Jurkat, Clone E6-1 (cell line): ENCODE results near the gene CIZ1.

ENCODE experiments used
- DNase-seq: peaks from one replicate; pipeline ENCODE4 v3.0.0-alpha.2; 2011; ENCODE audit warnings: low read depth, low spot score
- H3K4me3 ChIP-seq: 2 replicates; pipeline ENCODE4 v1.5.1; 2011; ENCODE audit warnings: mild to moderate bottlenecking, low read length, control low read depth, moderate library complexity

CIZ1 gene

DNA sequence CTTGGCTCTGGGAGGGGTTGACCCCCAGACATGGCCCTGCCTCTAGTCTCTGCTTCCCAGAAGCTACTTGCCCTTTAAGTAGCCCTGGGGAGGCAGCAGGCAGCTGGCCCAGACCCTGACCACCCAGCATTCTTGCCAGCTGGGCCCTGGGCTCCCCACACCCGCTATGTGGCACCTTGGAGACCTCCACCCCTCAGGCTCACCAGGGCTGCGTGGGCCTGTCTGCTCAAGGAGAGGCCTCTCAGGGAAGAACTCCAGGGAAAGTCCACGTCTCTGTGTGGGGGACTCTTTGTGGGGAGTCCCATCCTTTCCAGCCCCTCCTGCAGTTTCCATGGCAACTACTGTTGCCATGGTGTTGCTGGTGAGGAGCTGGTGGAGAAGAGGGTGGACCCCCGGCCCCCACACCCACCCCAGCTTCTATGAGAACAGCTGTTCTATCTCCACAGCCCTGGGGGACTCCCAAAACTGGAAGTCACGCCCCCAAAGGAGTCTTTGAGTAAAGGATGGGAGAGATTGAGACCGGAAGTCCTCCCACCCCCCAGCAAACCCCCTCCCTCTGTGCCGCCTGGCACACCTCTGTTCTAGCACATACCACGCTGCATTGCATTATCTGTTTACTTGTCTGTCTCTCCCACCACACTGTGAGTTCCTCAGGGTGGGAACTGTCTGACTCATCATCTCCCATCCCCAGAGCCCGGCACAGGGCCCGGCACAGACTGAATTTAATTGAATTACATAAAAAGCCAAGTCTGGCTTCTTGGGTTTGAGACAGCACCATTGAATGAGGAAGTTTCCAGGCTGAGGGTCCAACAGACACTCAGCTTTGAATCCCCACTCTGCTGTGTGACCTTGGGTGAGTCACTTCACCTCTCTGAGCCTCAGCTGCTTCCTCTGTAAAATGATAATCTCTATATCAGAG lies 24.4 kb upstream of the CIZ1 start:
- no peak for DNase-seq
- no peak overlapping the region for H3K4me3 ChIP-seq

DNA sequence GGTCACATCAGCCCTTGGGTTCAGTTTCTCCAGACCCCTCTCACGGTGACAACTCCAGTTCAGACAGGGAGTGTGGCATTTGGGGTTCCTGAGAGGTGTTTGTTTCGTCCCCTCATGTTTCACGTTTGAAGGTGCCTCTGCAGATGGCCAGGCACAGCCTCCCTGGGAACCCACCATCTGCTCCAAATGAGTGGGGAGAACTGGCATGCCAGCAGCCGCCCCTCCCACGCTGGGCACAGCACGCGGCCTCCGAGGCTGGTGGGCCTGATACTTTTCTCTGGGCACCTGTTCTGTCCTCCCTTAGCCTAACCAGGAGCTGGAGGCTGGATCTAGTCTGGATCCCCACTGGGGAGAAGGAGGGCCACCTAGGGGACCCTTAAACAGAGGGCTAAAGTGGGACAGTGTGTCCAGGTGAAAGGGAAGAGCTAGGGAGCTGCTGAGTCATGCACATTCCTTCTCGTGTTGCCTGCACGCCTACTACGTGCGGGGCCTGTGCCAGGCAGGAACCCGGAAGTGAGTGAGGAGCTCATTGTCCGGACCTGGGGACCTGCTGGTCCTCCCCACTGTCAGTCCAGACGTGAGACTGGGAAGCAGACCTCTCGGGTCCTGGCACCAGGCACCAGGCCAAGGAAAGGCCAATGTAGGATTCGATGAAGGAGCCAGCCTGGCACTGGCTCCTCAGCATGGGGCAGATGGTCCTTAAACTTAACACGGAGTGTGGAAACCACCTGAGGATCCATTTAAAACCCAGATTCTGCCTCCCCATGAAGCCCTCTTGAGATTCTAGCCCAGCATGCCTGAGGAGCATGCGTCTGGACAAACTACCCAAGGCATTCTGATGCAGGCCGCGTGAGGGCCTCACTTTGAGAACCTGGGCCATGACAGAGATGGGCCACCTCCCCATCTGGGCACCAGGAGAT lies 23.5 kb upstream of the CIZ1 start:
- no peak for DNase-seq
- H3K4me3 ChIP-seq: no peak overlapping the region

DNA sequence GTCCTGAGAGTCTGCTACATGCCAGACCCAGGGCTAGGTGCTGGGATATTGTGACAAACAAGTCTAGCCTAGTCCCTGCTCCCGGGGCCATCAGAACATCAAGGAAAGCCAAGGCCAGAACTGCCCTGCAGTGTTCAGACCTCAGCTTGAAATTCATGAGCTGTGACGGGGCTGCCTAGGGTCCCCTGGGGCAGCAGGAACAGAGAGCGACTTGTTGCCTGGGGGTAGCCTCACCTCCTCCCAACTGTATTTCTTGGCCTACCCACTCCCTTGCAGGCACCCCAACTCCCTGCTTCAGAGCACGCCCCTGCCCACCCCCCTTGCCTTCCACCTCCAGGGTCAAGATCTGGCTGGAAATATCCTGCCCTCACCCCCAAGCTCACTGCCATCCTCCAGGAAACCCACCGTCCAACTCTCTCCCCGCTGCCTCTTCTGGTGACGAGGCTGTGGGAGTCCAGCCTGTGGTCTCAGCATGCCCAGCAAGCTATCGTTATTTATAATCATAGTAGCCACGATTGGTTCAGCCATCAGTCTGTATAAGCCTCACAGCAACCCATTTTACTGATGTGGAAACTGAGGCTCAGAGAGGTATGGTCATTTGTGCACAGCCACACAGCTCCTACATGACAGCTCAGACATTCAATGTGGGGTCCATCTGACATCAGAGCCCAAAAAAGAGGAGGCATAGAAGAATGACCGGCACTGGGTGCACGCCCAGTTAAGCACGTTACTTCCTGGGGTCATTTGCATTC lies 22.6 kb upstream of the CIZ1 start:
- no peak for DNase-seq
- no peak overlapping the region for H3K4me3 ChIP-seq

DNA sequence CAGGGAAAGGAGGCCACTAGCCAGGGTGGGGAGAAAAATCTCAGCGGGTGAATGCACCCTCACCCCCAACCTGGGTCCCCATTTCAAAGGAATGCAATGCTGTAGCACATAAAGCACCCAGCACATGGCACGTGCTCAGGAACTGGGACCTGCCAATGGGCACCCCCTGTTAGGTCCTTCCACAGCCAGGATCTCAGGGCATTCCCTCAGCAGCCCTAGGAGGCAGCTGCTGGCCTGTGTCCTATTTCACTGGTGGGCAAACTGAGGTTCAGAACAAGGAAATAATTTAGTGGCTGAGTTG lies 20.6 kb upstream of the CIZ1 start:
- no peak overlapping the region for H3K4me3 ChIP-seq
- DNase-seq: no peak

DNA sequence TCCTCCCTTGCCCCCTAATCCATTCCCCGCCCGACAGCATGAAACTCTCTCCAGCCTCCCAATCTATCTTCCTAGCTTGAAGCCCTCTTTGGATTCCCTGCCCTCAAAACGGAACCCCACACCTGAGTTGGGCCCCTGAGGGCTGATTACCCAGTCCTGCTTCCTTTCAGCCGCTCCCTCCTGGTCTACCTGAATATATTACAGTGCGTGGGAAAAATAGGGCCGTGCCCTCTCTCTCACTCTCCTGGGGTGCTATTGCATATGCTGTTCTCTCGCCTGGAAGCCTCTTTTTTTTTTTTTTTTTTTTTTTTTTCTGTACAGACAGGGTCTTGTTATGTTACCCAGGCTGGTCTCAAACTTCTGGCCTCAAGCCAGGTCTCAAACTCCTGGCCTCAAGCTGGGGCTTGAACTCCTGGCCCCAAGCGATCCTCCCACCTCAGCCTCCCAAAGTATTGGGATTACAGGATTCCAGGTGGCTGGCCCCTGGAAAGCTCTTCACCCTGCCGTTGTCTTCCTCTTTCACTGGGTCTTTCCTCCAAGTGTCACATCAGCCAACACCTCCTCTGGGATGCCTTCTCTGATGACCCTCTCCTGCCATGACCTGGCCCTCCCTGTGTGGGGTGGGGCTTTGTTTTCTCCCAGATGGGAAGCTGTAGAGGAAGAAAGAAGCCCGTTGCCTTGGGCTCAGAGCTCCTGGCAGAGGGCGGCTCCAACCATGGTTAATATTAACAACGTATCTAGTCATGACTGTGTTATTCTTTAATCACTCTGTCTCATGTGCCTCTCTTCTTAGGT lies 20.0 kb upstream of the CIZ1 start:
- DNase-seq: no peak
- no peak overlapping the region for H3K4me3 ChIP-seq

DNA sequence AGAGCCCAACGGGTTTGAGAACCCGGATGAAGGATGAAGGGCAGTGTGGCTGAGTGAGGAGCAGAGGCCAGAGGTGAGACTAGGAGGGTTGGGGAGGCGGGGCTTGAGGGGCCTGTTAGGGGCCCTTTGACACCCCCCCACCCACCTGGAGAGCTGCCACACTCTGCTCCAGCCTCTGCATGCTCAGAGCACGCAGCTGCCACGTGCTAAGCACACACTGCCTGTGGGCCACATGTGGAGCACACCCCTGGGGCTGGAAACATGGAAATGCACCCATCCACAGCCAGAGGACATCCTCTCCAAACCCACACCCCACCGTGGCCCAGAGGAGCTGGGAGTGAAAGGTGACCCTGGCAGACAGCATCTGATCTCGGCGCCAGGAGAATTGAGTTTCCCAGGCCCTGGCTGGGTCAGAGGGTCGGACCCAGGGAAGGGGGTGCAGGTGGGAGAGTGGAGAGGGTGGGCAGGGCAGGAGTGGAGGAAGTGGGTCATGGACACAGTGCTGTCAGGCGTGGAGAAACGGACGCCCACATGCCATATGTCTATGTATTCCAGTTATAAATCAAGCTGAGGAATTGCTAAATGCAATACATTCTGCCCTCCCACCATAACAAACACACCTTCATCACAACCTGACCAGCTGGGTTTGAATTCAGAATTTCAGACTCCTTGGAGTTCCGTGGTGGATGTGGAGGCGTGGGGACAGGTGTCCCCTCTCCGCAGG lies 17.7 kb upstream of the CIZ1 start:
- H3K4me3 ChIP-seq: no peak overlapping the region
- DNase-seq: no peak

DNA sequence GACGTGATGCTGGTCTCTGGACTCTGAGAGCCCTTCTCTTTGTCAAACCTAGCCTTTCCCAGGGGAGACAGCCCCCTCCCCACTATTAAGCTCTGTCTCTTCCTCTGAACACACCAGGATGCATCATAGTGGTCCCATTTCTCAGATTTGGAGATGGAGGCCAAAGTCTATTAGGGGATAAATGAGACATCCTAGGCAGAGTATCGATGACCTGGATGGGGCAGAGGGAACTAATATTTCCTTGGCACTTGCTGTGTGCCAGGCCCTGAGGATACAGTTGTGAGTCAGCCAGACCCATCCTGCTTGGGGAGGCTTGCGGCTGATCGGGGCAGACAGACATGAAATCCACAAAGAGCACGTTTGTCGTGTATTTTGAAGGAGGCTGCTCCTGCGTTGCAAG lies 17.0 kb upstream of the CIZ1 start:
- H3K4me3 ChIP-seq: no peak overlapping the region
- no peak for DNase-seq

DNA sequence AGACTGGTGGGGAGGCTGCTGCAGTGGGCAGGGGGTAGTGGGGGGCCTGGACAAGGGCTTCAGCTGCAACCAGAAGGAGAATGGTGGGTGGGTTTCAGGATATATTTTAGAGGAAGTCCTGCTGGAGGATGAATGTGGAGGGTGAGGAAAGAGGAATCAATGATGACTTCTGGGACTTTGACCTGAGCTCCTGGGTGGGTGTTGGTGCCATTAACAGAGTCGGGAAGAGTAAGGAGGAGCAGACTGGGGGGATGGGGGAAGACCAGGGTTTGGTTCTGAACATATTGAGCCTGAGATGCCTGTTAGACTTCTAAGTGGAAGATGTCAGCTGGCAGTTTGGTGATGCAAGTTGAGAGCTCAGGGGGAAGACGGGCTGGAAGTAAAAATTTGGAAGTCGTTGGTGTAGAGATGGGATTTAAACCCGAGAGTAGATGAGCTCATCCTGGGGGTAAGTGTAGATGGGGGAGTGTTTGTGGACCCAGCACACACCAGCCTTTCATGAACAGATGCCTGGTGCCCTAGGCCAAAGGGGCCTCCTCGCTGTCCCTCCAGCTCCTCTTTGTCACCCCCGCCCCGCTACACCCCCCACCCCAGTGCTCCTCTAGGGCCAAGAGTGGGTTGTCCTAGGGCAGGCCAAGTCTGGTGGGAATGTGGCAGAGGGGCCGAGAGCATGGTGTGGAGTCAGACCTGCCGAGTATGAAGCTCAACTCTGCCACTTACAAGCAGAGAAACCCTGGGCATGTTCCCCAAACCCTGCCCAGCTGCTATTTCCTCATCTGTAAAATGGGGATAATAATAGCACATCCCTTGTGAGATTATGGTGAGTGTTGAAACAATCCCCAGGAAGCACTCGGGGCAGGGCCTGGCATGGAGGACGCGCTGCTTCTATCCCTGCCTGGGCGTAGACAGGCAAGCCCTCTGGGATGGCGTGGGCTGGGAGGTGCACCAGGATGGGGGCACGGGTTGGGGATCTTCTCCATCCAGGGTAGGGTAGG lies 15.8 kb upstream of the CIZ1 start:
- DNase-seq: no peak

DNA sequence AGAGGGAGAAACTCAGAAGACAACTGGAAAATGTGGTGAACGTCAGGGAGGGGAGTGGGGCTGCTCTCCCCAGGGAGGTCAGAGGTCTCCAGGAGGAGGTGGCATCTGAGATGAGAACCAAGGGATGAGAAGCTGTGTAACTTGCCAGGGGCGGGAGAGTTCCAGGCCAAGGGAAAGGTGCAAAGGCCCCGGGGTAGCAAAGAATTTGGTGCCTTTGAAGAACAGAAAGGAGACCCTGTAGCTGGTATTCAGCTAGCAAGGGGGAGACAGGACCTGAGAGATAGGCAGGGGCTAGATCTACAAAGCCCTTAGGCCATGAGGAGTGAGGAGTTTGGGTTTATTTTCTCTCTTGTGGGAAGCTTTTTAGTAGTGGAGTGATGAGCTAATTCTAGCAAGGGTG lies 15.1 kb upstream of the CIZ1 start:
- no peak overlapping the region for H3K4me3 ChIP-seq
- no peak for DNase-seq

More for the DNA sequence above, 15.8 kb upstream of the CIZ1 start:
- H3K4me3 ChIP-seq: no peak overlapping the region

DNA sequence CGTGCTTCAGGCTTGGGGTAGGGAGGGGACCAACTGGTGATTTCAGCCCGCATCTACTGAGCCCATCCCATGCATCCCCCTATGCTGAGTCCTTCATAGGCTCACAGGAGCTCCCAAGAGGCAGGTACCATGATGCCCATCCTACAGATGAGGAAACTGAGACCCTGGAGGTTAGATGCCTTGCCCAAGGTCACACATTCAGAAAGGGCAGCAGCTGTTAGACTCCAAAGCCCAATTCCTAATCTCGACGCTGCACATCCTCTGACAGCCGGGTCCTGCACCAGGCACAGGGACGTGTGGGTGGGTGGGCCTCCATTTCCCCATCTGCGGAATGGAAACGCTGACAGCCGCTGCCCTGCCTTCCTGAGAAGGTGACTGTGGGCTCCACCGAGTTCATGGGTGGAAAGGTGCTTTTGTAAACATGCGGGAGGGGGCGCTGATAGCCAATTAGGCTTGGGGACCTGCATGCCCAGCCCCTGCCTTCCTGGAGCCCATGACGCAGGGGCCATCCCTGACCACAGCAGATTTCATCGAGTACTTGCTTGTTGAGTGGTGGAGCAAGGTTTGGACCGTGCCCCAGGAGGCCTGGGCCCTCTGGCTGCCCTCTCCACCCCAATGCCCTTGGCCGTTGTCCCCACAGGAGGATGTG lies 14.0 kb upstream of the CIZ1 start:
- no peak overlapping the region for H3K4me3 ChIP-seq
- no peak for DNase-seq

DNA sequence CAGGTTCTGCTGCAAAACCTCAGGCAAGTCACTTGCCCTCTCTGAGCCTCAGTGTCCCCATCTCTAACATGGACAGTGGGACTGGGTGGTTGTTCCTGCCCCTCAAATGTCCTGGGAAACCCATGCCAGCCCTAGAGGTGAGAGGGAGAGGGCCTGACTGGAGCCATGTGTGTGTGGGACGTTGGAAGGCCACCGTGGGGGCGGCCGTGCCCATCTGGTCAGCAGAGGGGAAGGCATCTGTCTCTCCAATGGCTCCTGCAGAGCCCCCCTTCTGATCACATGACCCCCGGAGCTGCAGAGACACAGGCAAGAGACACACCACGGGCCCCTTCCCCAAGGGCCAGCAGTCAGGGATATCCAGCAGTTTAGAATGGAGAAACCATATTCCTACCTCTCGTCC lies 13.5 kb upstream of the CIZ1 start:
- H3K4me3 ChIP-seq: no peak overlapping the region
- DNase-seq: no peak

DNA sequence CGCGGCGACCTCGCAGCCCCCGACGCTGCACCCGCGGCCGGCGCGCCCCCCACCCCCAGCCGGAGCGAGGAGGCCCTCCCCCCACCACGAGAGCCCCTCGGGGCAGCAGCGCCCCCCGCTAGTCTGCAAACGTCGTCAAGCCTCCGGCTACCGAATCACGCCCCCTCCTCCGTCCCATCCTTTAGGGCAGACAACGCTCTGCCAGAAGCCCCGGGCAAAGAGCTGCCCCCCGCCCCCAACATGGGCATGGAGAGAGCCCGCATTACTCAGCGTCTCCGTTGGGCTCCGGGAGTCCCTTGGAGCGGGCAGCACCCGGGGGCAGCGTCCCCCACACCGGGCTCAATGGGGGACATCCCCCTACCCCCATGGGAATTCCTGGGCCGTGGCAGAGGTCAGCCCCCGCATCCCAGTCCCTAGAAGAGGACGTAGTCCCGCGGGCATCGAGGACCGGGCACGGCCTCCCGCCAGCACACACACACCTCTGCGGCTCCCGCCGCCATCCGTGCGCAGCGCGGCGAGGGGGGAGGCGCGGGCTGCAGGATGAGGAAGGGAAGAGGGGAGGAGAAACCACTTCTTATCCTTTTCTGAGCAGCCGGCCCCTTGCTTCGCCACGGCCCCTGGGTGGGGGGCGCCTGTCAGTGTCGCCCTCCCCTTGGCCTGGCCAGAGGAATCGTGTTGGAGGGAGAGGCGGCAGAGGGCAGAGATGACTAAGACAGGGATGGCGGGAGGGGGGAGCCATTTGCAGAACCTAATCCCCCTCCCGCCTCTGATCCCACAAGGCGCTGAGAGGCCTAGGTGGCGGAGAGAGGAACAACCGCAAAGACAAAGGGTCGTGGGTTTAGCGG lies 12.6 kb upstream of the CIZ1 start:
- peak overlapping the region; percentile 65 for H3K4me3 ChIP-seq
- DNase-seq: no peak

DNA sequence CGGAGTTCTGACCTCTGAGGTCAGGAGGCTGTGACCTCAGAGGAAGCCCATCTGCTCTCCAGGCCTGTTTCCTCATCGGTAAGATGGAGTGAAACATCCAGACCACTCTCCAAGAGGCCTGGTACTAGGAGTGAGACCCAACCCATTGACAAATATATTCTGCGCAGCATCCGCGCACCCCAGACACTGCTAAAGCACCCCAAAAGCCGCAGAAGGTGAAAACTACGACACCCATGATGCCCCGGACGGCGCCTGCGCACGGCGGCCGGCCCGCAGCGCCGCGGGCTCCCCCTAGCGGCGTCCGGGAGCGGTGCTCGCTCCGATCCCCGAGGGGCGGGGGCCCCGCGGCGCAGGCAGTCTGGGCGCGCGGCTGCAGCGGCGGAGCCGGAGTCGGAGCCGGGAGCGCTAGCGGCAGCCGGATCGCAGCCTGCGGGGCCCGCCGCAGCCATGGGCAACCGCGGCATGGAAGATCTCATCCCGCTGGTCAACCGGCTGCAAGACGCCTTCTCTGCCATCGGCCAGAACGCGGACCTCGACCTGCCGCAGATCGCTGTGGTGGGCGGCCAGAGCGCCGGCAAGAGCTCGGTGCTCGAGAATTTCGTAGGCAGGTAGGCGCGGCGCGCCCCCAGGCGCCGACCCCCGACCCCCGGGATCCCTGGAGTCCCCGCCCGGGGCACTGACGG lies 11.8 kb upstream of the CIZ1 start, which contains the start of gene DNM1:
DNM1 (plus strand) TSS at position 356 of the 683 bp plus-strand sequence; CDS start at position 448, 92 bp downstream.
- peak; percentile 30 for DNase-seq
- H3K4me3 ChIP-seq: peak within 1 kb of the TSS; percentile 65

DNA sequence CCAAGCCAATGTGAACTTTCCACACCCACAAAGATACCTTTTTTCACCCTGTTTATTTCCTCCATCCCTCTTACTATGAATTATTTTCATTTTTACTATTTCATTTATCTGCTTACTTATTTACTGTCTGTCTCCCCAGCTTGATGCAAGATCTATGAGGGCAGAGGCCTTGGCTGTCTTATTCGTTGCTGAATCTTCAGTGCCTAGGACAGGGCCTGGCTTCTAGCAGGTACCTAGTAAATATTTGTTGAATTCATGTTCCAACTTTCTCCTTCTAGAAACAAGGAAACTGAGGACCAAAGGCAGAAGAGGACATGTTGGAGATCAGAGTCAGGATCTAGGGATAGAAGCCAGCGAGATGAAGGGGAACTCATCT lies 11.3 kb upstream of the CIZ1 start:
- peak overlapping the region; percentile 48 for H3K4me3 ChIP-seq
- no peak for DNase-seq
